D721Med (cell line): Measurements from ENCODE around the gene RTEL1.

ENCODE experiments used
- DNase-seq: peaks from one replicate; pipeline ENCODE4 v3.0.0; 2011; ENCODE audit warnings: low spot score; ENCODE audit not compliant: insufficient read length
- FAIRE-seq: peaks from 2 replicates; lab custom pipeline; 2011; peaks lifted over from hg19 to GRCh38; lab: Jason Lieb, UNC
- TF ChIP-seq, protein P1 (sequence below): IDR thresholded peaks from 2 replicates; pipeline ENCODE4 v1.5.1; 2012; ENCODE audit warnings: mild to moderate bottlenecking, control low read depth; ENCODE audit not compliant: insufficient read depth; ENCODE audit errors: missing control alignments

RTEL1 gene

GRCh38 chr20:63705232-63706026 lies 47.3 kb downstream of the RTEL1 start:
- FAIRE-seq (no peak), DNase-seq (no peak)
- TF ChIP-seq, protein P1, sequence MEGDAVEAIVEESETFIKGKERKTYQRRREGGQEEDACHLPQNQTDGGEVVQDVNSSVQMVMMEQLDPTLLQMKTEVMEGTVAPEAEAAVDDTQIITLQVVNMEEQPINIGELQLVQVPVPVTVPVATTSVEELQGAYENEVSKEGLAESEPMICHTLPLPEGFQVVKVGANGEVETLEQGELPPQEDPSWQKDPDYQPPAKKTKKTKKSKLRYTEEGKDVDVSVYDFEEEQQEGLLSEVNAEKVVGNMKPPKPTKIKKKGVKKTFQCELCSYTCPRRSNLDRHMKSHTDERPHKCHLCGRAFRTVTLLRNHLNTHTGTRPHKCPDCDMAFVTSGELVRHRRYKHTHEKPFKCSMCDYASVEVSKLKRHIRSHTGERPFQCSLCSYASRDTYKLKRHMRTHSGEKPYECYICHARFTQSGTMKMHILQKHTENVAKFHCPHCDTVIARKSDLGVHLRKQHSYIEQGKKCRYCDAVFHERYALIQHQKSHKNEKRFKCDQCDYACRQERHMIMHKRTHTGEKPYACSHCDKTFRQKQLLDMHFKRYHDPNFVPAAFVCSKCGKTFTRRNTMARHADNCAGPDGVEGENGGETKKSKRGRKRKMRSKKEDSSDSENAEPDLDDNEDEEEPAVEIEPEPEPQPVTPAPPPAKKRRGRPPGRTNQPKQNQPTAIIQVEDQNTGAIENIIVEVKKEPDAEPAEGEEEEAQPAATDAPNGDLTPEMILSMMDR = no peak

GRCh38 chr20:63706027-63706695 lies 48.0 kb downstream of the RTEL1 start:
- TF ChIP-seq, protein P1 = no peak
- DNase-seq = no peak
- no peak for FAIRE-seq

DNA sequence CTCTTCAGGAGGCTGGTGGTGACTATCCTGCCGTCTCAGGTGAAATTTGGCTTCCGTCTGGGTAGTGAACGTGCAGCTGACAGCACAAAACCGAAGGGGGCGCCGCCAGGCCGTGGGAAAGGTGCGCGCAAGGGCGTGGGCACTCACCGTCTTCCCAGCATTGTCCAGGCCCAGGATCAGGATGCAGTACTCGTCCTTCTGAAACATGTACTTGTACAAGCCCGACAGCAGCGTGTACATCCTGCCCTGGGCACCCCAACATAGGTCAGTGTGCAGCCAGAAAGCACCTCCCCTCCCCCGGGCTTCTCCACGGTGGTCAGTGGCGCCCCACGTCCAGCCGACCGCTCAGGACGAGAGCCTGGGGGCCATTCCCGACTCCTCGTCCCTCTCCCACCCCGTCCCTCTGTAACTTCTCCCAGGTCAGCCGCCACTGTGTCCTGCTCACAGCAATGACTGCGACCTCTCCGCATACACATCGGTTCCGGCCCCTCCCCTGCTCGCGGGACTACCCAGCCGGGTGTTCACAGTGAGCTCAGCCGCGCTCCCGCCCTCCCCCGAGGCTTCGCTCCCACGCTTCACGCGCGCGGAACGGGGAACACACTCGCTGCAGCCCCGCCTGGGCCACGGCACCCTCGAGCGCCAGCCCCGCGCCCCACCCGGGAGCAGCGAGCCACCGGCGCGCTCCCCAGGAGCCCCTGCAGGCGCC lies 48.9 kb downstream of the RTEL1 start:
- FAIRE-seq (no peak), DNase-seq (no peak)
- TF ChIP-seq, protein P1 = peak; percentile 23

DNA sequence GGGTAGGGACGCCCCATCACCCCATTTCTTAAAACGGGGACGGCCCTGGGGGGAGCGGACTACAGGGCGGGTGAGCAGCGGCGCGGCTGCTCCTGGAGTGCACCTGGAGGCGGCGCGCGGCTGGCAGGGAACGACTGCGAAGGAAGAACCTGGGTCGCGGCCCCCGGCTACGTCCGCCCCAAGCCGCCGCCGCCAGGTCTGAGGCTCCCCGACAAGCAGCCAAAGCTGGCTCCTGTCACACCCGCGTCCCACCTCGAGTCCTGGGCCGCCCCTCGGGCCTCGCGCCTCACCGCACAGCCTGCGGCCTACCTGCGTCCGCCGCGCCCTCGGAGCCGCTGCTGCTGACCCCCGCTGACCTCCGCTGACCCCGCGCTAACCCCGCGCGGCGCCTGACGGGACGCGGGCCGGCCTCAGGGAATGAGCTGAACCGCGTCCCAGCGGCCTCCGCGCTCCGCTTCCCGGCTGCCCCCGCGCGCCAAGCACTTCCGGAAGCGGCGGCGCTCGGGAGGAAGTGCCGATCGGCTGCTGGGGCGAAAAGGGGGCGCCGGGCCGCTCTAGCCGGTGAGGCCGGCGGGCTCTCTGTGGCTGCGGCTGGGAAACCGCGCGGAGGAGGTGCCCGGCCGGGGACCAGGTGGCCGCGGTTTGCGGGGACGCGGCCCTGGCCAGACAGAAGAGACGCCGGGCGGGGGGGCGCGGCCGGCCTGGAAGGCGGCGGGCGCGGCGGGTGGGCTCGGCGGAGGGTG lies 49.6 kb downstream of the RTEL1 start, which contains the start of the genes ARFRP1 and ZGPAT:
Gene ARFRP1, minus strand, starts transcription at position 419 of the 743 bp plus-strand sequence. CDS start 885 bp downstream, outside the sequence.
Gene ZGPAT, plus strand, starts transcription at position 482 of the 743 bp plus-strand sequence. CDS start 542 bp downstream, outside the sequence.
- FAIRE-seq = no peak

GRCh38 chr20:63708301-63709148 lies 50.4 kb downstream of the RTEL1 start:
- TF ChIP-seq, protein P1 = no peak
- FAIRE-seq (no peak), DNase-seq (no peak)

More for the DNA sequence above, 49.6 kb downstream of the RTEL1 start, which contains the start of the genes ARFRP1 and ZGPAT:
- DNase-seq = peak; percentile 92
- TF ChIP-seq, protein P1 = no peak

DNA sequence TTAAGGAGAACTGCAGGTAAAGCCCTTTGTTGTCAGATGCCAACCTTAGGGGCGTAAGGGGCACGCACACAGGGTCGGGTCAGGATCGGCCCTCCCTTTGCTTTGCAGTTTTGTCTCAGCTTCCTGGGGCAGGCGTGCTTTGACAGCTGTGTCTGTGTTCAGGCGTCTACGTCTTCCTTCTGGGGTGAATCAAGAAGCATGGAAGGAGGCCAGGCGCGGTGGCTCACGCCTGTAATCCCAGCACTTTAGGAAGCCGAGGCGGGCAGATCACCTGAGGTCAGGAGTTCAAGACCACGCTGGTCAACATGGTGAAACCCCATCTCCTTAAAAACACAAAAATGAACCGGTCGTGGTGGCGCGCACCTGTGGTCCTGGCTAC lies 51.0 kb downstream of the RTEL1 start:
- TF ChIP-seq, protein P1 = no peak
- DNase-seq (no peak), FAIRE-seq (no peak)
